Esophagus muscularis mucosa (tissue), 3 donors: Measurements from ENCODE around the gene GRPEL2.

Source experiments
- CTCF ChIP-seq, 3 experiments: fragments of 200-600 bp in 2 of 3; fragments of 450-650 bp in 1 of 3; sonication (generic) in 2 of 3; IDR thresholded peaks; one replicate each; pipeline ENCODE4 v1.5.1; 2017 to 2019; ENCODE audit warnings: antibody characterized with exemption in 3 of 3, mild to moderate bottlenecking in 2 of 3, moderate library complexity in 1 of 3
- POLR2A ChIP-seq: fragments of 450-650 bp; IDR thresholded peaks from one replicate; pipeline ENCODE4 v1.6.1; 2017; ENCODE audit warnings: antibody characterized with exemption, moderate library complexity, mild to moderate bottlenecking, low read depth

DNA sequence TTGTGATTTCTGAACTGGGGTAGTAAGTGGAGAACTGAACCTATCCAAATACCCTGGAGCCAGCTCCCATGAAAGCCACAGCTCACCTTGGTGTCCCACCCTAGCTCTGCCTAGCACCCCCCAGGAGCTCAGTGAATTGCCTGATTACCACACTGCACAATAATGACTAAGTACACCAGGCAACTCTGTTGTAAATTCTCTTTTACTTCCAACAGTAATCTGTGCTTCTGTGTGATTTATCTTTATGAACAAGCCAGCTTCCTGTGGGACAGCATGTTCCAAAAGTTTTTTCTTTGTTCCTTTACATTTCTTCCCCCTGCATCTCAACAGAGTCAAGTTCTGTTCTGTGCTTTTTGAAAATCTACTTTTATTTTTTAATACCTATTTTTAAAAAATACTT, 22.1 kb upstream of the GRPEL2 start:
- no peak for TF ChIP-seq CTCF (IDR thresholded peaks at IDR 0.05)
- TF ChIP-seq POLR2A, result no peak
